WTC11 (cell line): Measurements from ENCODE around the gene MADD. TPM values are rescaled to one million over a fixed set of nuclear protein-coding genes. Genes with fewer than 3 reads are reported as not detected.

Experiments used
- ATAC-seq: fragments of 200-7000 bp; cut with Tn5 transposase; 2 replicates; pipeline ENCODE4 v1.10.0; 2021; ENCODE audit warnings: mild to moderate bottlenecking, moderate library complexity
- CTCF ChIA-PET: fragments of 300-600 bp; sonication (Branson Sonifier 250); formaldehyde crosslinking; loops from one replicate; lab custom pipeline; 2021; ENCODE audit warnings: antibody characterized with exemption; lab: Charles Lee
- POLR2A ChIA-PET: fragments of 350-600 bp; sonication (Branson Sonifier 250); formaldehyde crosslinking; loops from one replicate; lab custom pipeline; 2021; ENCODE audit warnings: antibody characterized with exemption; lab: Charles Lee
- DNase-seq: peaks from one replicate; pipeline ENCODE4 v3.0.0; 2021; ENCODE audit warnings: low spot score
- H3K27ac Mint-ChIP-seq: 2 replicates; pipeline ENCODE4 v1.8.0; 2021; ENCODE audit warnings: mixed read lengths
- H3K27me3 Mint-ChIP-seq: 2 replicates; pipeline ENCODE4 v1.8.0; 2021; ENCODE audit warnings: low read depth, mild to moderate bottlenecking, moderate library complexity, mixed read lengths
- H3K36me3 Mint-ChIP-seq: 2 replicates; pipeline ENCODE4 v1.8.0; 2021; ENCODE audit warnings: mixed read lengths
- H3K4me1 Mint-ChIP-seq: 2 replicates; pipeline ENCODE4 v1.8.0; 2022; ENCODE audit warnings: mixed read lengths
- H3K4me3 Mint-ChIP-seq: 2 replicates; pipeline ENCODE4 v1.8.0; 2021; ENCODE audit warnings: mild to moderate bottlenecking, moderate library complexity, mixed read lengths
- H3K9me3 Mint-ChIP-seq: 2 replicates; pipeline ENCODE4 v1.8.0; 2021; ENCODE audit warnings: mixed read lengths
- AFF4 ChIP-seq: sonication (generic); formaldehyde crosslinking; IDR thresholded peaks from 2 replicates; pipeline ENCODE4 v1.8.1; 2023; ENCODE audit warnings: mild to moderate bottlenecking, missing genetic modification reagents, borderline replicate concordance
- ATF3 ChIP-seq: sonication (generic); formaldehyde crosslinking; conservative IDR thresholded peaks from 2 replicates; pipeline ENCODE4 v1.8.1; 2022; ENCODE audit warnings: mild to moderate bottlenecking, missing genetic modification reagents
- FOXP4 ChIP-seq: sonication (generic); formaldehyde crosslinking; IDR thresholded peaks from 2 replicates; pipeline ENCODE4 v1.8.0; 2022; ENCODE audit warnings: mild to moderate bottlenecking, missing genetic modification reagents
- JUN ChIP-seq: sonication (generic); formaldehyde crosslinking; IDR thresholded peaks from 2 replicates; pipeline ENCODE4 v1.8.0; 2023; ENCODE audit warnings: mild to moderate bottlenecking, missing genetic modification reagents
- KAT7 ChIP-seq: sonication (generic); formaldehyde crosslinking; IDR thresholded peaks from 2 replicates; pipeline ENCODE4 v1.8.1; 2023; ENCODE audit warnings: missing genetic modification reagents, mild to moderate bottlenecking, borderline replicate concordance
- MLX ChIP-seq: sonication (generic); formaldehyde crosslinking; IDR thresholded peaks from 2 replicates; pipeline ENCODE4 v1.8.1; 2023; ENCODE audit warnings: mild to moderate bottlenecking, missing genetic modification reagents, moderate library complexity
- NFE2L1 ChIP-seq: sonication (generic); formaldehyde crosslinking; IDR thresholded peaks from 2 replicates; pipeline ENCODE4 v1.8.1; 2023; ENCODE audit warnings: missing genetic modification reagents
- PREB ChIP-seq: sonication (generic); formaldehyde crosslinking; IDR thresholded peaks from 2 replicates; pipeline ENCODE4 v1.8.1; 2022; ENCODE audit warnings: mild to moderate bottlenecking, missing genetic modification reagents, moderate library complexity, borderline replicate concordance
- TP53 ChIP-seq: sonication (generic); formaldehyde crosslinking; IDR thresholded peaks from 2 replicates; pipeline ENCODE4 v1.8.1; 2023; ENCODE audit warnings: mild to moderate bottlenecking, missing genetic modification reagents
- USF1 ChIP-seq: sonication (generic); formaldehyde crosslinking; IDR thresholded peaks from 2 replicates; pipeline ENCODE4 v1.8.0; 2022; ENCODE audit warnings: mild to moderate bottlenecking, missing genetic modification reagents
- ZNF263 ChIP-seq: sonication (generic); formaldehyde crosslinking; IDR thresholded peaks from 2 replicates; pipeline ENCODE4 v1.8.1; 2022; ENCODE audit warnings: low read depth, mild to moderate bottlenecking, moderate library complexity, missing genetic modification reagents
- ZNF281 ChIP-seq: sonication (generic); formaldehyde crosslinking; IDR thresholded peaks from 2 replicates; pipeline ENCODE4 v1.8.0; 2023; ENCODE audit warnings: mild to moderate bottlenecking, missing genetic modification reagents
- total RNA-seq: library from RNA; stranded (reverse); gene quantifications from 3 replicates; pipeline ENCODE4 v1.2.3, GENCODE V29; 2021

The MADD gene
- total RNA-seq, 1 experiment from 2014 or later: 47.5 TPM

GRCh38 chr11:47296045-47296444 lies 26.1 kb downstream of the MADD start (continued):
- TF ChIP-seq FOXP4 (CRISPR knock-in tag): no peak

- no peak for TF ChIP-seq KAT7 (CRISPR knock-in tag)
- TF ChIP-seq MLX (CRISPR knock-in tag): no peak
- no peaks in the 10 kb centered on the region for H3K4me1 Mint-ChIP-seq
- POLR2A ChIA-PET: no interaction called here
- H3K4me3 Mint-ChIP-seq: no peak overlapping the region
- H3K36me3 Mint-ChIP-seq: peaks cover 78% of the 10 kb centered on the region
- no peak for DNase-seq
- no peak for ATAC-seq
- H3K27ac Mint-ChIP-seq: no peak overlapping the region
- CTCF ChIA-PET: interaction anchor here (1.1 kb wide), 2 partner anchors 56 to 155 kb away, joined by 3 to 4 read pairs; no protein-coding TSS in a partner anchor
- H3K27me3 Mint-ChIP-seq: no peaks in the 10 kb centered on the region
- H3K9me3 Mint-ChIP-seq: peaks cover 11% of the 10 kb centered on the region
Measured at GRCh38 chr11:47299078-47299477, 29.1 kb downstream of the MADD start.

- Mint-ChIP-seq H3K9me3 (peaks cover 11% of the 10 kb centered on the region), H3K36me3 (peaks cover 60% of the 10 kb centered on the region), H3K4me1 (no peaks in the 10 kb centered on the region), H3K4me3 (no peak overlapping the region), H3K27me3 (no peaks in the 10 kb centered on the region), H3K27ac (no peak overlapping the region)
- TF ChIP-seq TP53 (CRISPR knock-in tag) (no peak), ZNF263 (CRISPR knock-in tag) (no peak)
- ChIA-PET CTCF (interaction anchor here (1.3 kb wide), 1 partner anchor 44 kb away, joined by 6 read pairs; no protein-coding TSS in a partner anchor), POLR2A (interaction anchor here (0.6 kb wide), 1 partner anchor 32 kb away, joined by 7 read pairs; no protein-coding TSS in a partner anchor)
- ATAC-seq (no peak), DNase-seq (no peak)
Measured at GRCh38 chr11:47302853-47303252, 32.9 kb downstream of the MADD start.

GRCh38 chr11:47305734-47306483 lies 36.0 kb downstream of the MADD start:
- Mint-ChIP-seq H3K4me3 (no peak overlapping the region), H3K36me3 (peaks cover 55% of the 10 kb centered on the region), H3K9me3 (peaks cover 11% of the 10 kb centered on the region), H3K4me1 (no peaks in the 10 kb centered on the region), H3K27ac (no peak overlapping the region), H3K27me3 (no peaks in the 10 kb centered on the region)
- ATAC-seq (no peak), DNase-seq (no peak)
- POLR2A ChIA-PET: interaction anchor here (1.3 kb wide), 1 partner anchor 46 kb away, joined by 3 read pairs; no protein-coding TSS in a partner anchor
- TF ChIP-seq ATF3 (CRISPR knock-in tag) (no peak), AFF4 (CRISPR knock-in tag) (no peak), NFE2L1 (CRISPR knock-in tag) (no peak), PREB (CRISPR knock-in tag) (no peak), JUN (CRISPR knock-in tag) (no peak), TP53 (CRISPR knock-in tag) (no peak), USF1 (CRISPR knock-in tag) (no peak), ZNF281 (CRISPR knock-in tag) (no peak)
- CTCF ChIA-PET: interaction anchor here (1.1 to 1.8 kb wide), 2 partner anchors 49 kb away, joined by 3 to 7 read pairs; no protein-coding TSS in a partner anchor
